GM19193 (cell line): ENCODE results near the gene ARHGEF17.

Experiments used
- POLR2A ChIP-seq: IDR thresholded peaks from 4 replicates; pipeline ENCODE4 v1.6.1; 2011; ENCODE audit not compliant: insufficient read depth, insufficient read length; ENCODE audit errors: extremely low read depth

The ARHGEF17 gene

DNA sequence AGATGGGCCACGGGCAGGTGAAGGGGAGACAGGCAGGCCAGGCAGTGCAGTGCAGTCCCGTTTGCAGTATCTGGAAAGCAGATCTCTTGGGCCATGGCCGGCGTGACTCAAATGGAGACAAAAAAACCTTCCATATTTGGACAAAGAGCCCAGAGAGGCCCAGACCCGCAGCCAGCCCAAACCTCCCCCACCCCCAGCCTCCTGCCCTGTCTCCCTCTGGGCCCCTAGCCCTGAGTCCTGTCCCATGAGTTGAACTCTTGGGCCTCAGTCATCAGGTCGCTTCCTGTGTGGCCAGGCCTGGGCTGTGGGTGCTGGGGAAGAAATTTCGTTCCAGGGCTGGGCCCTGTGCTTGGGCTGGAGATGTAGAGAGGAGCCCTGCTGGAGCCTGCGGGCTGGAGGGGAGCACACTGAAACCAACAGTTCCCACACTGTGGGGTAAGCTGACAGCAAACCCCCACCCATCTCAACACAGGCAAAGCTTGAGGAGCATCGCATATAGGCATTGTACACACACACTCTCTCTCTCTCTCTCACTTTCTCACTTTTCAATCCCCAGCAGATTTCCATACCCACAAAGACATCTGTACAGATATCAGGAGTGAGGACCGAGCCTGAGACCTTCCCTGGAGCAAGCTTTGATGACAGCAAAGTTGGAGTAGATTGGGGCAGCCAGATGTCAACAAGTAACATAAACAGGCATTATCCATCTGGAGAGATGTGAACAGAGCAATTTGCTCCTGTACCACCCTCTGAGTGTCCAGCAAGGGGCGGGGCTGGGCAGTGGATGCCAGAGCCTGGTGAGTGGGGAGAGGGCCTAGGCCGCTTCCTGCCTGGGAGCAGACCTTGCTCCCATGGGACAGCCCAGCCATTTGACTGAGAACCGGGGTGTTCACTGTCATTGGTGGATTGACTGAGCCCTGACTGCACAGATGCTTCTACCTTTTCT is 17.2 kb downstream of the ARHGEF17 start:
- TF ChIP-seq POLR2A: peak; percentile 60

DNA sequence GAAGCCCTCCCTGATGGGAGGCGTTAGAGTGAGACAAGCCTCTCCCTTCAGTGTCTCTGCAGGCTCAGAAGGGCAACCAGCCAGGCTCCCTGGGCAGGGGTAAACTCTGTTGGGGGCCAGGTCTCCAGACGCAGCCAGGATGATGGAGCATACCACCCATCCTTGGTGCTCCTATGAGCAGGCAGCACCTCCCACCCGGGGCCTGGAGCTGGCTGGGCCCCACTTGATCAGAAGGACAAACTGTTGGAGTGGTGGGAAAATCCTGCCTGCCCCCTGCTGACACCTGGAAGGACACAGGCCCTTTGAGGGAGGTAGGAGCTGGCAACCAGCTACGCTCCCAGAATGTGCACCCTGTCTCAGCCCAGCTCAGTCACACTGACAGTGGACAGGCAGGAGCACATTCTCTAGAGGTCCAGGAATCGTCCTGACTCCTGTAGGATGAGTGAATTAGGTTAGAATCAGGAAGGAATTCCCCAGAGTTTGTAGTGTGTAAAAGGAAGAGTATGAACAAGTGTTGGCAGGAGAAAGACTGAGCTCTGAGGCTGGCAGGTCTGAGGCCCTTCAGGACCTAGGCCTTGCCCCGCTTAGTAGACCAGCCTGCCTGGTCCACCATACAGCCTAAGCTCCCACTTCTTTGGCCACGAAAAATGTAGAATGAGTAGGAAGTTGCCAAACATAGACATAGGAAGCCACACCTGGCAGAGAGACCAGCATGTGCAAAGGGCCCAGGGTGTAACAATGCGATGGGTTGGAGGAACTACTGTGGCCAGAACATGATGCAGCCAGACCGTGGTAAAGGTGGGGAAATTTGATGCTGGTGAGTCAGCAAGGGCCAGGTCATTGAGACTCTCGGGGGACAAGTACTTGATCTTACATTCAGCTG is 19.1 kb downstream of the ARHGEF17 start:
- no peak for TF ChIP-seq POLR2A

DNA sequence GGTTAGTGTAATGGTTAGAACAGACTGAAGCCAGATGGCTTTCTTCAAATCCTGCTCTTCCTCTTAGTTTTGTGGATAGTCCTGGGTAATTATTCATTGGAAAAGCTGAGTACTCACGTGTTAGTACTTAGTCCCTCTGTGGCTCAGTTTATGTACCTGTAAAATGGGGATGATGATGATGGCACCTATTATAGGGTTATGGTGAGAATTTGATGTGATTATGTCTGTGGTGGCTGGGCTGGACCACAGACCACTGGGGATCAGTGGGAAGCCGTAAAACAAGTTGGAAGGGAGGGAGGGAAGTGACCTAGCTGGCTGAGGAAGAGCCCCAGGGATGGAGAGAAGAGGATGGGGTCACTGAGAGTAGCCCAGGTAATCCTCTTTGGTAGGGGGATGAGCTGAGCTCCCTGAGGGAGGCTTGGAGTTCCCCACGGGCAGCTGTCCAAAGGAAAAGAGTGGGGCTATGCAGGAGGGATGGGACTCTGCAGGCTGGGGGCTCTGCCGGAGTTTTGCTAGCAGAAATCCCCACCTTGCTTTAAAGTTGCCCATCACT is 19.8 kb downstream of the ARHGEF17 start:
- no peak for TF ChIP-seq POLR2A

DNA sequence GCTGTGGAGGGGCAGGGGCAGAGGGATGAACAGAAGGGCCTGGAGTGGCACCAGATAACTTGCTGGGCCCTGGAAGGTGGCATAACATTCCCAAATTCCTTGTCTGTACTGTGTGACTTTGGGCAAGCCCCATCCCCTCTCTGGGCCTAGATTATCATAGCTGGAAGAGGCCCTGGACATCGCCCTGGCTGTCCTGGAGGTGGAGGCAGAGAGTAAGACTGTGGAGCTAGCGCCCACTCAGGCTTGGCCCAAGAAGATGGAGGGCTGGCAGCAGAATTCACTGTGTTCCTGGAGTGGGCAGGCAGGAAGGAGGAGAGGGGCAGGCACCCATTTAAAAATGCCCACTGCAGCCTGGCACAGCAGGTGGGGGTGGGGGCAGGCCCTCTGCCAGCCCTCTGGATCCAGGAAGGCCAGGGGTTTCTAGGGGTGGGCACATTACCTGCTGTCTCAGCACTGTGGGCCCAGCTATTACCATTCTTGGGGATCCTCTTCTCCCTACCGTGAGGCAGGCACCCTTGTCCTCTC is 22.6 kb downstream of the ARHGEF17 start:
- TF ChIP-seq POLR2A: no peak

DNA sequence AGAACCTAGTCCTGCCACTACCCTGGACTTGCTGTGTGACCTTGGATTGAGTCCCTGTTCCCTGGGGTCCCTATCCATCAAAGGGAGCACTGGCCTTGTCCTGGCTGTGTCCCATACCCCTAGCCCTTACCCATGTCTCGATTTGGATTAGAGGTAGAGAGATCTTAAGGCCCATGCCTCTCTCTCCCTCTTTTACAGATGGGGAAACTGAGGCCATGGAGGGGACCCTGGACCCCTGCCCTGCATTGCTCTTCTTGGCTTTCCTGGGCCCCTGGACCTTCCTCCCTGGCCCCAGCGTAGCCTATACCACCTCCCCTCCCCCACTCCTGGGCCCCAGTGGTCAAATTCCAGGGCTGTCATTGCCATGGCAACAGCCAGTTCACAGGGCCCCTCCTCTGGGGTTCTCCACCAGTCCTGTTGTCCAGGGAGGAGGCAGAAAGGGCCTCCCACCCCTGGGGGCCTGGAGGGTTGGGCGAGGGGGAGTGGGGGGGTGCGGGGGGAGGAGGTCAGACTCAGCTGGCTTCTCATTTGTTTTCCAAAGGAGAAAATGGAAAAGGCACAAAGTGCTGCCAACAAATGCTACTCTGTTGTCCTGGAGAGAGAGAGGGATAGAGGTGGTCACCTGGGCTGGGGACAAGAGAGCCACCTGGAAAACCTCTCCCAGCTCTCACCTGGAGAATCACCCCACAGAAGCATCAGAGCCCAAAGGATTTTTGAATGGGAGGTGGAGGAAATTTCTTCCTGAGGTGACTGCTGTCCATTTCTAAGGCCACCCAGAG is 23.3 kb downstream of the ARHGEF17 start:
- no peak for TF ChIP-seq POLR2A

DNA sequence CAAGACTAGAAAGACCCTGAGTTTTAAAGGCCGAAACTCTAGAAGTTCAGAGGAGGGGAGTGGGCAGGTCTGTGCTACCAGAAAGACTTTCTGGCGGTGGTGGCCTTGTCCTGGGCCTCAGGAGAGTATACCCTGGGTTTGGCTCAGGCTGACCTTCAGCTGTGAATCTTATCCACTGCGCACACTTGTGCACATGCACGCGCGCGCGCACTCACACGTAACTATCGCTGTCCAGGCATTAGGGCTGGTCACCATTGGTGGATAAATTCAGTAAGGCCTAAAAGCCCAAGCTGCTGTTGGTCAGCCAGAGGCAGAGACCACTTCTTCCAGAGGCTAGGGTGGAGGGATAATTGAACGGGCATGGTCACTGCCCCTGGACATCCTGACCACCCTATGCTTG is 25.1 kb downstream of the ARHGEF17 start:
- TF ChIP-seq POLR2A: no peak

DNA sequence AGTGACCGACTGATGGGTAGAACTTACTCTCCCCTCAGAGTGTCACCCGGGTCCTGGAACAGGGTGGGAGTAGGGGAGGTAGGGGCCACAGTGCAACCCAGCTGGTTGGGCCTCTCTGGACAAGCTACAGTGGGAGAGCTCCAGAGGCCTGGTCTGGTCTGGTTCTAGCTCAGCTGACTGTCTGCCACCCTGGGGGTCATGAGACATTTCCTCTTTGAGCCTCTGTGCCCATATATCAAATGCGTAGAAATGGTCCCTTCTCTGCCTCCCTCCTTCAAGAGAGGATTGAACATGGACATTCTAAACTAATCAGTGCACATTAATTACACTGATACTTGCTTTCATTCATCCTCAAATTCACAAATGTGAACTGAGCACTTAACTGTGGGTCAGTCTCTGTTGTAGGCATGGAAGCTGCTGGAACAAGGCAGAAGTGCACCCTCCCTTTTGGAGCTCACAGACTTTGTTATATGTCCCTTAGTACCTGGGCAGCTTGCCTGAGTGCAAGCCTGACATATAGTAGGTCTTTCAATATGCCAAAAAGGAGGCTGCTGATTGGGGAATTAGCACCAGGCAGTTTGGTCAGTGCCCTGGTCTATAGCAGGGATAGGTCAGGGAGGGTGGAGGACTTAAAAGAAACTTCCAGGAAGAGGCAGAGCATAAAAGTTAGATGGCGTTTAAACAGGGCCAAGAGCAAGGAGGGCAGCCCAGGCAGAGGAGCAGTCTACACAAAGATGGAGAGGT is 25.7 kb downstream of the ARHGEF17 start:
- TF ChIP-seq POLR2A: no peak

DNA sequence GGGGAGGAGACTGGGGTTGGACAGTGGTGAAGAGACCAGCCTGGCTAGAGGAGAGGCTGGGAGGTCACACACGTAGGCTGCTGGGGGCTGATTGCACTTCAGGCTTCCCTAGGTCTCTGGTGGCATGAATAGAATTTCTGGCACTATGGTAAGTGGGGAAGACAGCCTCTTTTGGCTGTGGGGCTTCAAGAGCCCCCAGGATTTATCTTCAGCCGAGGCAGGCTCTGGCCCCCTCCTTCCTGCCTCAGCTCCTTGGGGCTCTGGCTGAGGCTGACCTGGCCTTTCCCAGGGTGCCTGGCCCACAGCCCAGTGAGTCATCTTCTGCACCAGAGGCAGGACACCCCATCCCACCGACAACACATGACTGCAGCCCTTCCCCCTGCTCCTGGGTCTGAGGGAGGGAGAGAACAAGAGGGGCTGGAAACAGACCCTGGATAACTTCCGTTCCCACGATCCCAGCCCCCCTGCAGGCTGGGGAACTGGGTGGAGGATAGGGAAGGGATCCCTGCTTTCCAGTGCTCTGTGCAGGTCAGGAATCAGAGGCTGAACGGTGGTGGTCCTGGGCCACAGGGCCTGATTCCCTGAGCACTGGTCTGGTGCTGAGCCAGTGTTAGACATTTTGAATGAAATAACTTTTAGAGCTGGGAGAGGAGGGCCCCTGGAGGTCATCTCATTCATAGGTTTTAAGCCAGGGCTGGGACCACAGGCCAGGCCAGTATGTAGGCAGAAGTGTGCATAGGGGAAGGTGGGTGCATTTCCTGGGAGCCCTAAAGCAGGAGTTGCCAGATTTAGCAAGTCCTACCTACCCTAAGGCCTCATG is 26.5 kb downstream of the ARHGEF17 start:
- no peak for TF ChIP-seq POLR2A

DNA sequence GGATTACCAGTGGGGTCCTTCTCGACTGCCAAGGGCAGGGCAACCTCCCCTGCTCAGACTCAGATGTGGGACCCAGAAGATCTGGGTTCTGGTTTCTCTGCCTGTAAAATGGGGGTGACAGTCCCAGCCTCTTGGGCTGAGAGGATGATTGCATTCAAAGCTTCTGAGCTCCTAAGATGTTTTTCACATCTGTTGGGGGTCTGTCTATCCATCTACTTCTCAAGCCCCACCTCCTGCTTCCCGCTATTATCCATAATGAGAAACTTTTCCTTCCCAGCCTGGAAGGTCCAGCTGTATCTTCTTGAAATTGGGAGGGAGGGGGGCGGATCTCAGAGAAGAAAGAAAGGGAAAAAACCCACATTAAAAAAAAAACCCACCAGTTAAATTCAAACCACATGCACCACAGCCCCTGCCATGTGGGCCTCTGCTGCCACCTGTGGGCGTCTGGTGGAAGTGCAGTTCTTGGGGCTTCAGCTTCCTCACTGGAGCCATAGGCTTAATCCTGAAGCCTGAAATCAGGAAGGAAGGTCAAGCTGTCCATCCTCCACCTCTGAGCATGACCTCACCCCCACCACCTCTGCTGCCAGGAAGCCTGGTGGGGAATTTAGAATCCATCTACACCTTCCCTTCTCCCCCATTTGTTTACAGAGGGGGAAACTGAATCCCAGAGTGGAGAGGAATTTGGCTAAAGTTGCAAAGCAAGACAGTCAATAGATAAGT is 27.3 kb downstream of the ARHGEF17 start:
- no peak for TF ChIP-seq POLR2A

DNA sequence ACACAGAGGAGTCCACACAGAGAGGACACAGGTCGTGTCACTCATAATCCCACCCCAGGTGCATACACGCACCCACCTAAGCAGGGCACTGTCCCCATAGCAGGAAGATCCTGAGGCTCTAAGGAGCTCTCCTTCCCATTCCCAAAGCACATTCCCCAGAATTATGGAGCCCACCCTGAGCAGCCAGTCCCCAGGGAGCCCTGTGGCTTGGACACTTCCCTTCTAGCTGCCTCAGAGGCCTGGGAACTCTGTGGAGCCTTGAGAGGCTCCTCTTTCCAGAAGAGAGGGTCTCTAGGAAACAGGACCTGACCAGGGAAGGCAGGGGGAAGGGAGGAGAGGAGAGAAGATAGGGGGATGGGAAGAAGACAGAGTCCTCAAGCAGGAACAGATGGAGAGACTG is 29.8 kb downstream of the ARHGEF17 start:
- no peak for TF ChIP-seq POLR2A

DNA sequence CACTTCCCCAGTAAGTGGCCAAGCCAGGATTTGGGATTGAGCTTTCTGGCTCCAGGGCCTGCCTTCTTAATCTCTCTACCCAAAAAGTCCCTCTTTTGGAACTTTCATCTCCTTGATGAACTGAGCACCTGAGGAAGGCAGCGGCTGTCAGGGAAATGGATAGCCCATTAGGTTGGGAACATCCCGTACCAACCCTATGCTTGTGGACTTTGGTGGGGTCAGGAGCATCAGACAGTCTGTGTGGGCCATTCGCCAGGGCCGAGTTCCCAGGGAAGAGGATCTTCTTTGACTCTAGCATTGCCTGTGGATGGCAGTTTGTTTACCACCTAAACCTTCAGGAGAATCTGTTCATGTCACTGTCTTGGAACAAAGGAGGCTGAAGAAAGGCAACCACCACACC is 30.2 kb downstream of the ARHGEF17 start:
- no peak for TF ChIP-seq POLR2A

DNA sequence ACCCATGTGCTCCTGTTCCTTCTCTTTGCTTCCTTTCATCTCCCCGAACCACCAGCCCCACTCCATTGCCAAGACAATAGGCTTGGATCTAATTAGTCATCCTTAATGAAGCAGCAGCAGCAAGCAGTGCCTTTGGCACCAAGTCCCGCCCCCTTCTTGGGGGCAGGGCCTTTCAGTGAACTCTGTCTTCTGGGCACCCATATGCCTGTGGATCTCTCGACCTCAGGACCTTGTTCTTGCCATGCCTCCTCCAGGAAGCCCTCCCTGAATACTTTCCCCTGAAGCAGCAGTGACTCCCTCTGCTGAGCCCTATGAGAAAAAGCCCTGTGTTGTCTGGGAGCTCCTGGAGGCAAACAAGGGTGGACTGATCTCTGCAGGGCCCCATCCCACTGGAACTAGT is 32.1 kb downstream of the ARHGEF17 start:
- TF ChIP-seq POLR2A: no peak

DNA sequence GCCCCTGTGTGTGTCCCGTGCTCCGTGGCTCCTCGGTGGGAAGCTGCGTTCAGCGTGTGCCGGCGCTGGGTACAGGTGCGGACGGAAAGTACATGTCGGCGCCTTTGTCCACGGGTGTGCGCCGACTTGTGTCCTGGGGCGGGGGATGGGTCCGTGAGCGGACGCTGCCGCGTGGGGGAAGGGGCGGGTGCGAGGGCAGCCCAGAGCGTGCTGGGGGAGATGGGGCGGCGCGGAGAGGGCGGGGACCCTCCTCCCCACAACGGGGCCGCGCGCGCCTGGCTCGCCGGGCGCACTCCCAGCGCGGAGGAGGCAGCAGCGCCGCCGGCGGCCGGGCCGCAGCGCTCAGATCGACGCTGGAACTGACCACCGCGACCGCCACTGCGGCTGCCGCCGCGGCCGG is 34.6 kb downstream of the ARHGEF17 start:
- TF ChIP-seq POLR2A: no peak
